HG02798 (cell line): Measurements from ENCODE around the gene RADIL.

ENCODE experiments used
- ATAC-seq: cut with Tn5 transposase; IDR thresholded peaks from one replicate; pipeline ENCODE4 v1.9.1; 2021; ENCODE audit warnings: mild to moderate bottlenecking; ENCODE audit not compliant: unreplicated experiment, poor library complexity

Gene RADIL

GRCh38 chr7:4851459-4852422 lies 31.8 kb downstream of the RADIL start:
- no peak for ATAC-seq

- no peak for ATAC-seq
Observed at GRCh38 chr7:4850262-4850795, 33.2 kb downstream of the RADIL start.

GRCh38 chr7:4849390-4849789 lies 34.1 kb downstream of the RADIL start:
- no peak for ATAC-seq

- no peak for ATAC-seq
Observed at GRCh38 chr7:4845740-4846142, 37.8 kb downstream of the RADIL start.

- ATAC-seq = no peak
Observed at GRCh38 chr7:4842319-4843064, 41.0 kb downstream of the RADIL start.

GRCh38 chr7:4841836-4842235 lies 41.7 kb downstream of the RADIL start:
- ATAC-seq = no peak

GRCh38 chr7:4841007-4841784 lies 42.3 kb downstream of the RADIL start:
- no peak for ATAC-seq

GRCh38 chr7:4840079-4840501 lies 43.4 kb downstream of the RADIL start:
- ATAC-seq = no peak

GRCh38 chr7:4838626-4839334 lies 44.7 kb downstream of the RADIL start:
- no peak for ATAC-seq

- no peak for ATAC-seq
Observed at GRCh38 chr7:4837803-4838625, 45.5 kb downstream of the RADIL start.

GRCh38 chr7:4837041-4837802 lies 46.3 kb downstream of the RADIL start:
- ATAC-seq = no peak

GRCh38 chr7:4836206-4836661 lies 47.3 kb downstream of the RADIL start:
- ATAC-seq = no peak

- no peak for ATAC-seq
Observed at GRCh38 chr7:4835398-4836205, 47.9 kb downstream of the RADIL start.

GRCh38 chr7:4834601-4835397 lies 48.7 kb downstream of the RADIL start:
- no peak for ATAC-seq

GRCh38 chr7:4833691-4834600 lies 49.6 kb downstream of the RADIL start:
- ATAC-seq = no peak
